Gastroesophageal sphincter (tissue), 4 donors: ENCODE data around the gene IFI44. TPM values are rescaled to one million over a fixed set of nuclear protein-coding genes. Genes with fewer than 3 reads are reported as not detected.
A peak's percentile ranks its signal among the peaks of the same experiment; 100 is the strongest.

Experiments
- ATAC-seq: fragments of 150-250 bp; one replicate; pipeline ENCODE4 v1.9.1; 2016; ENCODE audit warnings: mild to moderate bottlenecking, moderate library complexity
- H3K27ac ChIP-seq, 4 donors: fragments of 200-600 bp; sonication (generic) in 3 of 4; 1 replicate in 3 of 4; 2 replicates in 1 of 4; pipeline ENCODE4 v1.5.1; 2016 to 2019
- H3K27me3 ChIP-seq: fragments of 200-600 bp; sonication (generic); one replicate; pipeline ENCODE4 v1.5.1; 2019
- H3K36me3 ChIP-seq, 2 donors: fragments of 200-600 bp; sonication (generic); one replicate each; pipeline ENCODE4 v1.5.1; 2019; ENCODE audit warnings: control low read depth in 1 of 2
- H3K4me1 ChIP-seq, 3 donors: fragments of 200-600 bp; sonication (generic); 1 replicate in 2 of 3; 2 replicates in 1 of 3; pipeline ENCODE4 v1.5.1; 2016 to 2019; ENCODE audit warnings: control low read depth in 2 of 3
- H3K4me3 ChIP-seq, 2 donors: fragments of 200-600 bp; sonication (generic); one replicate each; pipeline ENCODE4 v1.5.1; 2019; ENCODE audit warnings: mild to moderate bottlenecking in 1 of 2, moderate library complexity in 1 of 2
- H3K9me3 ChIP-seq, 3 donors: fragments of 200-600 bp; sonication (generic); one replicate each; pipeline ENCODE4 v1.5.1; 2017 to 2019; ENCODE audit warnings: control low read depth in 2 of 3
- CTCF ChIP-seq, 4 experiments: fragments of 200-600 bp in 2 of 4; fragments of 450-650 bp in 2 of 4; sonication (generic) in 1 of 4; IDR thresholded peaks; one replicate each; pipeline ENCODE4 v1.5.1; 2017 to 2019; ENCODE audit warnings: antibody characterized with exemption in 4 of 4, mild to moderate bottlenecking in 2 of 4, moderate library complexity in 2 of 4
- EP300 ChIP-seq: sonication (generic); formaldehyde crosslinking; IDR thresholded peaks from one replicate; pipeline ENCODE4 v1.6.1; 2017; ENCODE audit warnings: antibody characterized with exemption, mild to moderate bottlenecking
- POLR2A ChIP-seq, 2 donors: fragments of 450-650 bp; IDR thresholded peaks; one replicate each; pipeline ENCODE4 v1.6.1; 2017; ENCODE audit warnings: antibody characterized with exemption in 2 of 2, mild to moderate bottlenecking in 2 of 2, moderate library complexity in 1 of 2
- POLR2AphosphoS5 ChIP-seq: sonication (generic); formaldehyde crosslinking; IDR thresholded peaks from one replicate; pipeline ENCODE4 v1.6.1; 2017; ENCODE audit warnings: antibody characterized with exemption
- WGBS, 2 donors: methylation state at CpG; one replicate each; pipeline ENCODE4 v1.1.5; 2018; ENCODE audit warnings: low coverage in 1 of 2; 5-methylcytosine and 5-hydroxymethylcytosine counted together
- total RNA-seq, 4 donors: library from RNA; depleted of rRNA; stranded (reverse); fragments of >200 nt; gene quantifications; one replicate each; pipeline ENCODE4 v1.1.0, GENCODE V29; 2016

The IFI44 gene
- total RNA-seq = 10 to 100 TPM; 10.2 to 16.4 (median 11.4) TPM

- ATAC-seq = peak; percentile 74
- peak within 1 kb of the TSS in 3 of 4 donors; percentile 50 to 56 (median 51) for H3K27ac ChIP-seq
- no peaks in the 10 kb centered on the region for H3K36me3 ChIP-seq
- H3K4me1 ChIP-seq = peaks cover 0 to 36% (median 2%) of the 10 kb centered on the region in 3 donors
- H3K9me3 ChIP-seq = no peaks in the 10 kb centered on the region
- TF ChIP-seq EP300 (no peak), POLR2A (IDR thresholded peaks at IDR 0.05) (no peak), POLR2AphosphoS5 (peak; percentile 50), CTCF (IDR thresholded peaks at IDR 0.05) (no peak)
- peak within 1 kb of the TSS; percentile 40 to 43 for H3K4me3 ChIP-seq
- no peaks in the 10 kb centered on the region for H3K27me3 ChIP-seq
Measured at GRCh38 chr1:78649628-78650027, at the start of gene IFI44. Gene IFI44 (plus strand): TSS chr1:78649831. CDS start chr1:78650196, 365 bp downstream.

- no peak overlapping the region for H3K4me3 ChIP-seq
- no peak for ATAC-seq
Measured at GRCh38 chr1:78601068-78601467, 48.6 kb upstream of the IFI44 start.

GRCh38 chr1:78603206-78603605 is 46.4 kb upstream of the IFI44 start:
- H3K27me3 ChIP-seq = peaks cover 2% of the 10 kb centered on the region
- WGBS, 2 donors = 100% methylated on average over 1 of the region's 1 CpG

More at GRCh38 chr1:78601068-78601467, 48.6 kb upstream of the IFI44 start:
- Histone ChIP-seq H3K36me3 (no peaks in the 10 kb centered on the region), H3K9me3 (no peaks in the 10 kb centered on the region), H3K27me3 (no peaks in the 10 kb centered on the region), H3K4me1 (peaks cover 0 to 2% (median 0%) of the 10 kb centered on the region in 3 donors), H3K27ac (no peak overlapping the region)
- TF ChIP-seq EP300 (no peak), POLR2A (IDR thresholded peaks at IDR 0.05) (no peak), CTCF (IDR thresholded peaks at IDR 0.05) (no peak), POLR2AphosphoS5 (no peak)
- WGBS, 2 donors = 35 to 43% methylated on average over 1 of the region's 1 CpG

GRCh38 chr1:78604643-78605042 is 45.0 kb upstream of the IFI44 start:
- Histone ChIP-seq H3K27me3 (peaks cover 3% of the 10 kb centered on the region), H3K9me3 (no peaks in the 10 kb centered on the region), H3K36me3 (no peaks in the 10 kb centered on the region), H3K4me1 (peaks cover 0 to 14% (median 0%) of the 10 kb centered on the region in 3 donors), H3K4me3 (no peak overlapping the region), H3K27ac (no peak overlapping the region)
- TF ChIP-seq CTCF (IDR thresholded peaks at IDR 0.05) = no peak
- no peak for ATAC-seq
- 91% methylated on average over 5 of the region's 5 CpGs; no CpG with 5 or more reads in 1 of the 2 donors for WGBS, 2 donors

More at GRCh38 chr1:78603206-78603605, 46.4 kb upstream of the IFI44 start:
- H3K4me3 ChIP-seq = no peak overlapping the region
- no peaks in the 10 kb centered on the region for H3K9me3 ChIP-seq
- H3K4me1 ChIP-seq = peaks cover 0 to 14% (median 0%) of the 10 kb centered on the region in 3 donors
- no peaks in the 10 kb centered on the region for H3K36me3 ChIP-seq
- no peak overlapping the region for H3K27ac ChIP-seq
- ATAC-seq = no peak
- no peak for TF ChIP-seq POLR2AphosphoS5
- TF ChIP-seq EP300 = no peak
- no peak for TF ChIP-seq POLR2A (IDR thresholded peaks at IDR 0.05)
- TF ChIP-seq CTCF (IDR thresholded peaks at IDR 0.05) = no peak

GRCh38 chr1:78606274-78606673 is 43.4 kb upstream of the IFI44 start:
- Histone ChIP-seq H3K4me3 (no peak overlapping the region), H3K4me1 (peaks cover 0 to 14% (median 0%) of the 10 kb centered on the region in 3 donors), H3K9me3 (no peaks in the 10 kb centered on the region), H3K27ac (peak overlapping the region in 1 of 4 donors; percentile 12), H3K27me3 (peaks cover 3% of the 10 kb centered on the region), H3K36me3 (no peaks in the 10 kb centered on the region)
- peak; percentile 39 for ATAC-seq
- TF ChIP-seq CTCF (IDR thresholded peaks at IDR 0.05) (no peak), EP300 (no peak), POLR2AphosphoS5 (no peak), POLR2A (IDR thresholded peaks at IDR 0.05) (no peak)
- 17 to 77% methylated on average over 2 of the region's 2 CpGs for WGBS, 2 donors
